Neuronal stem cell (in vitro differentiated cells): ENCODE data around the gene REEP3.

Experiments used
- DNase-seq: peaks from one replicate; pipeline ENCODE4 v3.0.0-alpha.2; 2013; ENCODE audit warnings: low spot score
- H2AFZ ChIP-seq: one replicate; pipeline ENCODE4 v1.6.1; 2013; ENCODE audit warnings: mild to moderate bottlenecking, low read length, inconsistent platforms
- H2AK5ac ChIP-seq: 2 replicates; pipeline ENCODE4 v1.6.1; 2013; ENCODE audit warnings: low read depth, mild to moderate bottlenecking, inconsistent platforms, low read length, moderate library complexity, mixed read lengths
- H2BK120ac ChIP-seq: 2 replicates; pipeline ENCODE4 v1.6.1; 2013; ENCODE audit warnings: low read depth, mild to moderate bottlenecking, inconsistent platforms, low read length, moderate library complexity, mixed read lengths
- H2BK12ac ChIP-seq: one replicate; pipeline ENCODE4 v1.6.1; 2013; ENCODE audit warnings: low read length, inconsistent platforms
- H2BK15ac ChIP-seq: 2 replicates; pipeline ENCODE4 v1.6.1; 2013; ENCODE audit warnings: mild to moderate bottlenecking, low read length, inconsistent platforms, mixed read lengths
- H2BK5ac ChIP-seq: one replicate; pipeline ENCODE4 v1.6.1; 2013; ENCODE audit warnings: inconsistent platforms, mild to moderate bottlenecking, low read length, moderate library complexity
- H3K14ac ChIP-seq: one replicate; pipeline ENCODE4 v1.6.1; 2013; ENCODE audit warnings: low read length, inconsistent platforms
- H3K18ac ChIP-seq: 2 replicates; pipeline ENCODE4 v1.6.1; 2013; ENCODE audit warnings: low read length, inconsistent platforms
- H3K23ac ChIP-seq: 2 replicates; pipeline ENCODE4 v1.6.1; 2013; ENCODE audit warnings: low read depth, mild to moderate bottlenecking, mixed read lengths, low read length, inconsistent platforms; ENCODE audit not compliant: poor library complexity
- H3K27ac ChIP-seq: replicated peaks from 3 replicates; pipeline ENCODE4 v1.5.1; 2013; ENCODE audit warnings: low read length, inconsistent platforms
- H3K27me3 ChIP-seq, 3 experiments: 2 replicates each; pipeline ENCODE4 v1.6.1; 2013; ENCODE audit warnings: low read length in 3 of 3, mild to moderate bottlenecking in 2 of 3, inconsistent platforms in 1 of 3, low read depth in 1 of 3, mixed read lengths in 1 of 3, moderate library complexity in 1 of 3; ENCODE audit not compliant: control insufficient read depth in 3 of 3, insufficient read depth in 3 of 3
- H3K36me3 ChIP-seq, 2 donors: replicated peaks in 1 of 2; 2 replicates each; pipeline ENCODE4 v1.6.1; 2013; ENCODE audit warnings: low read length in 2 of 2; ENCODE audit not compliant: control insufficient read depth in 2 of 2, insufficient read depth in 2 of 2
- H3K4ac ChIP-seq: 2 replicates; pipeline ENCODE4 v1.6.1; 2013; ENCODE audit warnings: inconsistent platforms, mild to moderate bottlenecking, low read length, moderate library complexity
- H3K4me1 ChIP-seq, 2 donors: 1 replicate in 1 of 2; 2 replicates in 1 of 2; pipeline ENCODE4 v1.6.1; 2013; ENCODE audit warnings: low read length in 2 of 2, low read depth in 1 of 2; ENCODE audit not compliant: control insufficient read depth in 2 of 2, insufficient read depth in 1 of 2
- H3K4me2 ChIP-seq: one replicate; pipeline ENCODE4 v1.6.1; 2013; ENCODE audit warnings: mild to moderate bottlenecking, low read length, inconsistent platforms; ENCODE audit not compliant: insufficient read depth, poor library complexity, severe bottlenecking
- H3K4me3 ChIP-seq, 2 donors: 2 replicates each; pipeline ENCODE4 v1.5.1; 2013; ENCODE audit warnings: low read length in 2 of 2, mild to moderate bottlenecking in 2 of 2, inconsistent platforms in 1 of 2, moderate library complexity in 1 of 2
- H3K79me1 ChIP-seq: one replicate; pipeline ENCODE4 v1.6.1; 2013; ENCODE audit warnings: low read depth, mild to moderate bottlenecking, inconsistent platforms, low read length, moderate library complexity
- H3K9ac ChIP-seq: one replicate; pipeline ENCODE4 v1.6.1; 2013; ENCODE audit warnings: mild to moderate bottlenecking, low read depth, low read length, inconsistent platforms; ENCODE audit not compliant: poor library complexity
- H3K9me3 ChIP-seq, 2 donors: replicated peaks in 1 of 2; 2 replicates each; pipeline versions ENCODE3 to v1.6.1; 2013; ENCODE audit warnings: low read length in 2 of 2, mild to moderate bottlenecking in 2 of 2, inconsistent platforms in 1 of 2, low read depth in 1 of 2, mixed read lengths in 1 of 2, moderate library complexity in 1 of 2; ENCODE audit not compliant: control insufficient read depth in 2 of 2, insufficient read depth in 1 of 2
- H4K8ac ChIP-seq: one replicate; pipeline ENCODE4 v1.6.1; 2013; ENCODE audit warnings: low read depth, mild to moderate bottlenecking, inconsistent platforms, low read length, moderate library complexity
- H4K91ac ChIP-seq: one replicate; pipeline ENCODE4 v1.6.1; 2013; ENCODE audit warnings: low read length, low read depth, mild to moderate bottlenecking, inconsistent platforms; ENCODE audit not compliant: poor library complexity
- WGBS, 2 donors: extraction: QIAGEN DNeasy Blood & Tissue Kit; methylation state at CpG; one replicate each; pipeline ENCODE4 v1.1.7; 2013; ENCODE audit warnings: missing lambda C conversion rate in 2 of 2, mixed read lengths in 1 of 2; ENCODE audit not compliant: insufficient read length in 2 of 2, insufficient replicate concordance in 1 of 2; ENCODE audit errors: extremely low coverage in 2 of 2; 5-methylcytosine and 5-hydroxymethylcytosine counted together

REEP3 gene

DNA sequence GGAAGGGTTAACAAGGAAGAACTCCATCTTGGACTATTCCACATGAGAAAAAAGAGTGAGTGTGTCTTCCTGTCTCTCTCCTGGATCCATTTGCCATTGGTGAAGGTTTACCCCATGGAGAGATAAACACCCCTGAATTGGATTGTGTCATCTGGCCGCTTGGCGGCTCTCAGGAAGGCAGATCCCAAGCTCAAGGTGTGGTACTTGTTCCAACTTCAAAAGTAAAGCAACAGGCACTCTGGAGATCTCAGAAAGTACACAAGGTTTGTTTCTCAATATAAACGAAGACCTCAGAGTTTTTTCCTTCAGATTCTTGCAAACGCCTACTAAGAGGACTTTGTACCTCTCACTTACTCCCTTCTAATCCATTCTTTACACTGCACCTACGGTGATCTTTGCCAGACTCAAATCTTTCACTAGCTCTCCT is 116.7 kb downstream of the REEP3 start:
- no peaks in the 10 kb centered on the region for H3K9me3 ChIP-seq
- no peak overlapping the region for H3K9ac ChIP-seq
- no peaks in the 10 kb centered on the region for H3K27me3 ChIP-seq
- H3K23ac ChIP-seq, result no peak overlapping the region
- no peak for DNase-seq
- no peak overlapping the region for H3K4me2 ChIP-seq
- no peak overlapping the region for H3K27ac ChIP-seq
- H4K8ac ChIP-seq, result no peak overlapping the region
- H3K4me1 ChIP-seq, result no peaks in the 10 kb centered on the region
- no peak overlapping the region for H2AK5ac ChIP-seq
- no peaks in the 10 kb centered on the region for H3K79me1 ChIP-seq
- H2BK12ac ChIP-seq, result no peak overlapping the region
- H4K91ac ChIP-seq, result no peak overlapping the region
- no peak overlapping the region for H3K14ac ChIP-seq
- no peak overlapping the region for H3K4ac ChIP-seq
- H3K18ac ChIP-seq, result no peak overlapping the region
- no peak overlapping the region for H2BK120ac ChIP-seq
- no peak overlapping the region for H2BK15ac ChIP-seq
- H3K36me3 ChIP-seq, result no peaks in the 10 kb centered on the region
- WGBS, 2 donors, result no CpG with 5 or more reads among the region's 5 CpGs
- H2AFZ ChIP-seq, result no peak overlapping the region
- H2BK5ac ChIP-seq, result no peak overlapping the region
- no peak overlapping the region for H3K4me3 ChIP-seq

DNA sequence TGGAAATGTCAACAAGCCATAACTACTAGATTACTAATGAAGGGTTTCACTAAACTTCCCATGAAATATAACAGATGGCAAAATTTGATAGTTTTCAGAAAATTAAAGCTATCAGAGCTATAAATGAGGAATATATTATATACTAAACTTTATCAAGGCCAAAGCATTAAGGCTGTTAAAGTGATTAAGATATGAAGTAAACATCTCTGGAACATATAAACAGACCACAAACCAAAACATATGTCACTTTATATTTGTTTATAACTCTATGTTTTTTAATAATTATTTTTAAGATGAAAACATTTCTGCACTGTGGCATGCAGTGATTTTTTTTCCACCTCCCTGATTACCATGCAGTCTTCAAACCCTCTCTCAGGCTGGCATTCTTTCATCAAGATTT is 120.2 kb downstream of the REEP3 start:
- Histone ChIP-seq H3K27me3 (no peaks in the 10 kb centered on the region), H3K23ac (no peak overlapping the region), H3K79me1 (no peaks in the 10 kb centered on the region), H3K4ac (no peak overlapping the region), H3K4me3 (no peak overlapping the region), H2AK5ac (no peak overlapping the region), H3K4me1 (no peaks in the 10 kb centered on the region), H3K14ac (no peak overlapping the region), H2AFZ (no peak overlapping the region), H3K36me3 (no peaks in the 10 kb centered on the region), H2BK120ac (no peak overlapping the region), H4K8ac (no peak overlapping the region), H2BK12ac (no peak overlapping the region), H3K9me3 (no peaks in the 10 kb centered on the region), H2BK15ac (no peak overlapping the region), H3K4me2 (no peak overlapping the region), H2BK5ac (no peak overlapping the region), H3K18ac (no peak overlapping the region), H3K9ac (no peak overlapping the region), H3K27ac (no peak overlapping the region), H4K91ac (no peak overlapping the region)
- DNase-seq, result no peak

DNA sequence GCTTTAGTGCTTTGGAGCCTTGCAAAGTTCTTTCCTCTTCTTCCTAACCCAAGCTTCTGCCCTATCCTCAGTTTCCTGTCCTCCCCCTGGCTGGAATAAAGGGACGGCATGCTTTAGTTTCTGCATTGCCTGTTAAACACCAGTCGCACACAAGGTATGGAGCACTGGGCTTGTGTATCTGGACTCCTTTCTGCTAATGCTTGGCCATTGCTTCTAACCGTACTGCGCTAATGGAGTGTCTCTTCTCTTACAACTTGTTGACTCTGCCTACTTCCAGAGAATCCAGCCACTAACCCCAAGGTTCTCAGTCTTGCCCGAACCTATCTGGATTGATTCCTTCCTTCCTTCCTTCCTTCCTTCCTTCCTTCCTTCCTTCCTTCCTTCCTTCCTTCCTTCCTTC is 120.6 kb downstream of the REEP3 start:
- WGBS, 2 donors, result no CpG with 5 or more reads among the region's 5 CpGs
- no peaks in the 10 kb centered on the region for H3K4me1 ChIP-seq

DNA sequence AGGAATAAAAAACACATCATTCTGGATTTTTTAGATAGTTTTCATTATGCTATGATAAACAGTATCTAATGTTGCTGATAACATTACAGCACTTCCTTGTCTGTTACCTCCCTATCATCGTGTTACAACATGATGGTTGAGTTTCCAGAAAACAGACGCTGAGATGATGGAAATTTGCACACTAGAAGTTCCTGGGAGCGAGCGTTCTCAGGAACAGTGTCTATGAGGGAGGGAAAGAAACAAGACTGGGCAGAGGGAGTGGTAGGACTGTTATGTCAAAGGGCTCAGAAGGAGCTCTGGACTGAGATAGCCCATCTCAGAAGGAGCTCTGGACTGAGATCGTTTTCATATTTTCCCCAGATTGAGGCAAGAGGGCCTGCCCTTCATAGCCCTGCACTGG is 121.6 kb downstream of the REEP3 start:
- DNase-seq, result no peak
- no peak overlapping the region for H3K4me3 ChIP-seq
- H3K4me2 ChIP-seq, result no peak overlapping the region
- H2BK15ac ChIP-seq, result no peak overlapping the region
- H2BK5ac ChIP-seq, result no peak overlapping the region
- H3K27me3 ChIP-seq, result no peaks in the 10 kb centered on the region
- H2AFZ ChIP-seq, result no peak overlapping the region
- no peaks in the 10 kb centered on the region for H3K36me3 ChIP-seq
- H2BK12ac ChIP-seq, result no peak overlapping the region
- H3K79me1 ChIP-seq, result no peaks in the 10 kb centered on the region
- no peak overlapping the region for H3K4ac ChIP-seq
- H2AK5ac ChIP-seq, result no peak overlapping the region
- H3K9me3 ChIP-seq, result no peaks in the 10 kb centered on the region
- H2BK120ac ChIP-seq, result no peak overlapping the region
- H3K4me1 ChIP-seq, result no peaks in the 10 kb centered on the region
- no peak overlapping the region for H3K27ac ChIP-seq
- no peak overlapping the region for H3K14ac ChIP-seq
- no CpG with 5 or more reads among the region's 5 CpGs for WGBS, 2 donors
- no peak overlapping the region for H3K23ac ChIP-seq
- no peak overlapping the region for H4K8ac ChIP-seq
- H3K9ac ChIP-seq, result no peak overlapping the region
- H3K18ac ChIP-seq, result no peak overlapping the region
- H4K91ac ChIP-seq, result no peak overlapping the region

More for the DNA sequence above, 120.6 kb downstream of the REEP3 start:
- Histone ChIP-seq H3K4ac (no peak overlapping the region), H3K23ac (no peak overlapping the region), H3K4me2 (no peak overlapping the region), H3K79me1 (no peaks in the 10 kb centered on the region), H2AFZ (no peak overlapping the region), H4K8ac (no peak overlapping the region), H2BK12ac (no peak overlapping the region), H2BK15ac (no peak overlapping the region), H3K4me3 (no peak overlapping the region), H3K18ac (no peak overlapping the region), H2BK5ac (no peak overlapping the region), H3K14ac (no peak overlapping the region), H3K36me3 (no peaks in the 10 kb centered on the region), H2AK5ac (no peak overlapping the region), H3K27me3 (no peaks in the 10 kb centered on the region), H3K9ac (no peak overlapping the region), H3K27ac (no peak overlapping the region), H3K9me3 (no peaks in the 10 kb centered on the region), H4K91ac (no peak overlapping the region), H2BK120ac (no peak overlapping the region)
- no peak for DNase-seq
